ENCODE data around the gene PRKCA.

PRKCA gene

DNA sequence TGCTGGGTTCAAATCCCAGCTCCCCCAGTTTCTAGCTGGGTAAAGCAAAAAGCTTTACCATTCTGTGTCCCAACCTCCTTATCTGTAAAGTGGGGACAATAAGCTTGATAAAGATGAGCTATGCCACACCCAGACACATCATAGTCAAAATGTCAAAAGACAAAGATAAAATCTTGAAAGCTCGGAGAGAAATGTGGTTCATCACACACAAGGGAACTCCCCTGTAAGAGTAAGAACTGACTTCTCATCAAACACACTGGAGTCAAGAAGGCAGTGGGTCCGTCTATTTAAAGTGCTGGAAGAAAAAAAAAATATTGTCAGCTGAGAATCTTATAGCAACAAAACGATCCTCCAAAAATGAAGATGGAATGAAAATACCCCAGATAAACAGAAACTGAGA lies 557.8 kb downstream of the PRKCA start:
- DNase-seq (ENCODE audit: low read depth), result no peak
- TF ChIP-seq POLR2A (IDR thresholded peaks at IDR 0.05; ENCODE audit: extremely low read depth, insufficient read length) (no peak), MYC (IDR thresholded peaks at IDR 0.05; ENCODE audit: low read depth, low read length) (no peak), CTCF (IDR thresholded peaks at IDR 0.05; ENCODE audit: low read depth, low read length) (no peak)
- TF ChIP-seq, protein P1, sequence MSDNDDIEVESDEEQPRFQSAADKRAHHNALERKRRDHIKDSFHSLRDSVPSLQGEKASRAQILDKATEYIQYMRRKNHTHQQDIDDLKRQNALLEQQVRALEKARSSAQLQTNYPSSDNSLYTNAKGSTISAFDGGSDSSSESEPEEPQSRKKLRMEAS (IDR thresholded peaks at IDR 0.05; ENCODE audit: low read depth, low read length), result no peak
- no peak overlapping the region for H3K4me3 ChIP-seq (ENCODE audit: low read depth, low read length)

All from NB4 (cell line).